HCT116 (cell line): ENCODE data around the gene IL17RE. TPM values are rescaled to one million over a fixed set of nuclear protein-coding genes. Genes with fewer than 3 reads are reported as not detected.

ENCODE experiments used
- ATAC-seq: fragments of 200-7000 bp; cut with Tn5 transposase; 2 replicates; pipeline ENCODE4 v1.9.1; 2020; ENCODE audit warnings: mild to moderate bottlenecking, moderate library complexity
- BruUV-seq: library from RNA; stranded (reverse); fragments of 400-500 nt; replicated peaks from 2 replicates; lab custom pipeline; 2021; lab: Mats Ljungman, UMichigan
- CTCF ChIA-PET: fragments of 300-600 bp; sonication (Branson Sonifier 250); formaldehyde crosslinking; loops from one replicate; lab custom pipeline; 2021; ENCODE audit warnings: antibody characterized with exemption; lab: Charles Lee
- POLR2A ChIA-PET: fragments of 300-600, 350-600 bp; sonication (Branson Sonifier 250); formaldehyde crosslinking; loops from one replicate; lab custom pipeline; 2021; ENCODE audit warnings: antibody characterized with exemption; lab: Charles Lee
- RAD21 ChIA-PET, 2 experiments: fragments of 300-600 bp; sonication (Branson Sonifier 250); formaldehyde crosslinking; loops; one replicate each; lab custom pipeline; 2023; ENCODE audit warnings: low total read pairs in 2 of 2; ENCODE audit not compliant: uncharacterized antibody in 2 of 2, unreplicated experiment in 2 of 2, low non-redundant PET in 1 of 2; lab: Charles Lee
- DNase-seq: peaks from one replicate; pipeline ENCODE4 v3.0.0-alpha.2; 2010; ENCODE audit warnings: low read depth, low spot score
- H2AFZ ChIP-seq: fragments of 200-600 bp; shearing (Covaris generic), sonication (generic); 2 replicates; pipeline ENCODE4 v1.6.1; 2017; ENCODE audit warnings: low read depth, mixed run types, mixed read lengths, antibody characterized with exemption, low read length; ENCODE audit not compliant: poor library complexity, severe bottlenecking
- H3K27ac ChIP-seq: 2 replicates; pipeline ENCODE4 v1.5.1; 2012; ENCODE audit warnings: low read depth, low read length
- H3K27me3 ChIP-seq: fragments of 200-600 bp; sonication (generic); 2 replicates; pipeline ENCODE4 v1.6.1; 2016; ENCODE audit warnings: mixed run types, low read length, mixed read lengths; ENCODE audit not compliant: insufficient read depth
- H3K36me3 ChIP-seq, 2 experiments: fragments of 200-500 bp in 1 of 2; fragments of 200-600 bp in 1 of 2; sonication (Bioruptor generic) in 1 of 2; sonication (generic) in 1 of 2; 2 replicates each; pipeline versions ENCODE4 v1.5.1 to v1.6.1; 2014 to 2016; ENCODE audit warnings: low read length in 2 of 2, inconsistent platforms in 1 of 2, mixed read lengths in 1 of 2, mixed run types in 1 of 2; ENCODE audit not compliant: insufficient read depth in 2 of 2, control insufficient read depth in 1 of 2
- H3K4me1 ChIP-seq, 2 experiments: fragments of 200-600 bp in 1 of 2; sonication (generic) in 1 of 2; 2 replicates each; pipeline versions ENCODE4 v1.5.1 to v1.6.1; 2012 to 2017; ENCODE audit warnings: low read length in 2 of 2, inconsistent platforms in 1 of 2, mild to moderate bottlenecking in 1 of 2, mixed read lengths in 1 of 2, mixed run types in 1 of 2, moderate library complexity in 1 of 2; ENCODE audit not compliant: insufficient read depth in 2 of 2, control insufficient read depth in 1 of 2
- H3K4me2 ChIP-seq: fragments of 200-600 bp; sonication (generic); 2 replicates; pipeline ENCODE4 v1.6.1; 2017; ENCODE audit warnings: mixed run types, low read length, mixed read lengths
- H3K4me3 ChIP-seq, 2 experiments: fragments of 200-600 bp in 1 of 2; sonication (generic) in 1 of 2; replicated peaks in 1 of 2; 2 replicates each; pipeline ENCODE4 v1.5.1; 2011 to 2016; ENCODE audit warnings: low read length in 2 of 2, control low read depth in 1 of 2, low read depth in 1 of 2, mild to moderate bottlenecking in 1 of 2, mixed read lengths in 1 of 2, mixed run types in 1 of 2
- H3K79me2 ChIP-seq: fragments of 200-600 bp; sonication (generic); 2 replicates; pipeline ENCODE4 v1.6.1; 2017; ENCODE audit warnings: mild to moderate bottlenecking, mixed run types, low read length, moderate library complexity, mixed read lengths; ENCODE audit not compliant: insufficient read depth
- H3K9ac ChIP-seq: fragments of 200-600 bp; sonication (generic); 2 replicates; pipeline ENCODE4 v1.6.1; 2016; ENCODE audit warnings: low read length, mixed read lengths
- H3K9me2 ChIP-seq: fragments of 200-600 bp; sonication (generic), shearing (Covaris generic); 2 replicates; pipeline ENCODE4 v1.6.1; 2017; ENCODE audit warnings: mixed run types, mild to moderate bottlenecking, moderate library complexity; ENCODE audit not compliant: insufficient read depth
- H3K9me3 ChIP-seq, 2 experiments: fragments of 200-500 bp in 1 of 2; fragments of 200-600 bp in 1 of 2; sonication (Bioruptor generic) in 1 of 2; sonication (generic) in 1 of 2; 2 replicates each; pipeline ENCODE4 v1.6.1; 2014 to 2017; ENCODE audit warnings: low read length in 2 of 2, mixed read lengths in 2 of 2, inconsistent platforms in 1 of 2, low read depth in 1 of 2, mild to moderate bottlenecking in 1 of 2, mixed run types in 1 of 2, moderate library complexity in 1 of 2; ENCODE audit not compliant: control insufficient read depth in 1 of 2, insufficient read depth in 1 of 2
- H4K20me1 ChIP-seq: fragments of 200-600 bp; sonication (generic), shearing (Covaris generic); 2 replicates; pipeline ENCODE4 v1.6.1; 2017; ENCODE audit warnings: mixed run types, mild to moderate bottlenecking, moderate library complexity; ENCODE audit not compliant: insufficient read depth
- CBX3 ChIP-seq: IDR thresholded peaks from 2 replicates; pipeline ENCODE4 v1.6.1; 2012; ENCODE audit warnings: low read depth
- CTCF ChIP-seq, 3 experiments: fragments of 200-600 bp in 1 of 3; sonication (generic) in 1 of 3; IDR thresholded peaks in 2 of 3; conservative IDR thresholded peaks in 1 of 3; 2 replicates each; pipeline ENCODE4 v1.5.1; 2012 to 2017; ENCODE audit warnings: low read depth in 2 of 3, low read length in 2 of 3, antibody characterized with exemption in 1 of 3, borderline replicate concordance in 1 of 3, control low read depth in 1 of 3, mild to moderate bottlenecking in 1 of 3, mixed read lengths in 1 of 3, mixed run types in 1 of 3, moderate library complexity in 1 of 3; ENCODE audit not compliant: insufficient read depth in 1 of 3
- JUND ChIP-seq: IDR thresholded peaks from 2 replicates; pipeline ENCODE4 v1.6.1; 2012
- RAD21 ChIP-seq: IDR thresholded peaks from 2 replicates; pipeline ENCODE4 v1.6.1; 2012; ENCODE audit warnings: low read depth, mild to moderate bottlenecking
- intact Hi-C: fragments of 100-400 bp; cut with micrococcal nuclease; formaldehyde crosslinking; loops from 2 replicates; pipeline ENCODE4 v1.10.0; 2022
- total RNA-seq: library from RNA; stranded (reverse); gene quantifications from one replicate; pipeline ENCODE4 v1.2.1, GENCODE V29; 2021; ENCODE audit not compliant: unreplicated experiment

IL17RE gene
- total RNA-seq, 1 experiment from 2014 or later: 14.3 TPM

- TF ChIP-seq RAD21 (no peak), JUND (no peak)
Measured at GRCh38 chr3:9861626-9862130, 41.0 kb upstream of the IL17RE start (continued).

GRCh38 chr3:9862391-9863057 is 40.1 kb upstream of the IL17RE start:
- Histone ChIP-seq H3K9me2 (no peaks in the 10 kb centered on the region), H3K27me3 (no peaks in the 10 kb centered on the region), H3K4me3 (no peak overlapping the region), H3K9me3 (no peaks in the 10 kb centered on the region), H3K27ac (no peak overlapping the region), H3K4me1 (peaks cover 0 to 11% of the 10 kb centered on the region in 2 experiments; a peak in 1 of 4 replicates), H3K9ac (0 out of 2 replicates have a peak overlapping the region, but pooled peaks have one; percentile 14), H3K4me2 (peak overlapping the region; percentile 57), H3K36me3 (no peaks in the 10 kb centered on the region), H3K79me2 (no peaks in the 10 kb centered on the region), H4K20me1 (no peaks in the 10 kb centered on the region), H2AFZ (peak overlapping the region; percentile 7)
- RAD21 ChIA-PET: no interaction called here
- intact Hi-C loops: no loop called here
- POLR2A ChIA-PET: no interaction called here
- DNase-seq: no peak
- TF ChIP-seq RAD21: peak; percentile 32
- no peak for TF ChIP-seq CBX3
- peak in 2 of 3 experiments; percentile 31 to 38; a peak in 3 of 6 replicates for TF ChIP-seq CTCF (IDR thresholded peaks at IDR 0.05 in 2 of 3, conservative IDR thresholded peaks at IDR 0.05 in 1 of 3; ENCODE audit: borderline replicate concordance in 1 of 3, insufficient read depth in 1 of 3, low read depth in 2 of 3, low read length in 2 of 3)
- ATAC-seq: peak; percentile 85
- BruUV-seq: no TSS peak
- CTCF ChIA-PET: no interaction called here
